ENCODE measurements around the gene DHPS.
"Not testable (repeated sequence)": the region's sequence is repeated elsewhere in the genome, so short reads cannot be mapped to it uniquely, and the experiment has no call there.

Gene DHPS

GRCh38 chr19:12705654-12706331, 24.1 kb upstream of the DHPS start:
- DNase-seq (ENCODE audit: low spot score), result no peak

- no peak for DNase-seq (ENCODE audit: low spot score)
These were observed 23.5 kb upstream of the DHPS start for GRCh38 chr19:12705169-12705568.

- DNase-seq (ENCODE audit: low spot score), result no peak
These were observed 21.4 kb upstream of the DHPS start for GRCh38 chr19:12703046-12703445.

- no peak for DNase-seq (ENCODE audit: low spot score)
These were observed 20.1 kb upstream of the DHPS start for GRCh38 chr19:12701596-12702282.

GRCh38 chr19:12698138-12698537, 16.5 kb upstream of the DHPS start:
- DNase-seq (ENCODE audit: low spot score), result no peak

- DNase-seq (ENCODE audit: low spot score), result not testable (repeated sequence)
These were observed 15.7 kb upstream of the DHPS start for GRCh38 chr19:12697425-12697824.

- DNase-seq (ENCODE audit: low spot score), result peak; percentile 93
These were observed 15.0 kb upstream of the DHPS start, which contains the start of gene FBXW9 for GRCh38 chr19:12696366-12697335. TSS of gene FBXW9 (minus strand) at chr19:12696631. CDS start at chr19:12696581, 50 bp downstream.

- no peak for DNase-seq (ENCODE audit: low spot score)
These were observed 14.3 kb upstream of the DHPS start for GRCh38 chr19:12695997-12696365.

GRCh38 chr19:12695514-12695913, 13.8 kb upstream of the DHPS start:
- DNase-seq (ENCODE audit: low spot score), result no peak

- no peak for DNase-seq (ENCODE audit: low spot score)
These were observed 13.4 kb upstream of the DHPS start for GRCh38 chr19:12695096-12695495.

GRCh38 chr19:12694641-12695040, 13.0 kb upstream of the DHPS start:
- no peak for DNase-seq (ENCODE audit: low spot score)

- DNase-seq (ENCODE audit: low spot score), result no peak
These were observed 11.3 kb upstream of the DHPS start for GRCh38 chr19:12692960-12693359.

- no peak for DNase-seq (ENCODE audit: low spot score)
These were observed 8.0 kb upstream of the DHPS start for GRCh38 chr19:12689581-12690216.

- DNase-seq (ENCODE audit: low spot score), result no peak
These were observed 7.3 kb upstream of the DHPS start for GRCh38 chr19:12689012-12689411.

- no peak for DNase-seq (ENCODE audit: low spot score)
These were observed 6.0 kb upstream of the DHPS start, which contains the start of gene GNG14 for GRCh38 chr19:12687496-12688196. TSS of gene GNG14 (plus strand) at chr19:12687998. CDS start at chr19:12688049, 51 bp downstream.

- DNase-seq (ENCODE audit: low spot score), result no peak
These were observed 4.2 kb upstream of the DHPS start for GRCh38 chr19:12685831-12686230.

GRCh38 chr19:12680034-12680433, 1.6 kb downstream of the DHPS start:
- no peak for DNase-seq (ENCODE audit: low spot score)

GRCh38 chr19:12678039-12678438, 3.6 kb downstream of the DHPS start:
- not testable (repeated sequence) for DNase-seq (ENCODE audit: low spot score)

GRCh38 chr19:12676928-12677327, 4.8 kb downstream of the DHPS start:
- DNase-seq (ENCODE audit: low spot score), result no peak

GRCh38 chr19:12676384-12676792, 5.3 kb downstream of the DHPS start:
- peak; percentile 46 for DNase-seq (ENCODE audit: low spot score)

GRCh38 chr19:12675940-12676339, 5.7 kb downstream of the DHPS start:
- no peak for DNase-seq (ENCODE audit: low spot score)
